B cell (primary cell): ENCODE measurements around the gene RABL3. TPM values are rescaled to one million over a fixed set of nuclear protein-coding genes. Genes with fewer than 3 reads are reported as not detected.

Experiments
- ATAC-seq: fragments of 200-7000 bp; cut with Tn5 transposase; one replicate; pipeline ENCODE4 v1.10.0; 2021; ENCODE audit warnings: low read depth, mild to moderate bottlenecking, moderate number of reproducible peaks, moderate library complexity
- CTCF ChIA-PET: fragments of 350-600 bp; sonication (Branson Sonifier 250); formaldehyde crosslinking; loops from one replicate; lab custom pipeline; 2021; ENCODE audit warnings: antibody characterized with exemption, inconsistent platforms; lab: Charles Lee
- POLR2A ChIA-PET: fragments of 350-600 bp; sonication (Branson Sonifier 250); formaldehyde crosslinking; loops from one replicate; lab custom pipeline; 2021; ENCODE audit warnings: antibody characterized with exemption; lab: Charles Lee
- DNase-seq: peaks from one replicate; pipeline ENCODE4 v3.0.0; 2013
- H2AFZ ChIP-seq: 2 replicates; pipeline ENCODE4 v1.6.1; 2012; ENCODE audit warnings: mild to moderate bottlenecking, low read depth, low read length; ENCODE audit not compliant: insufficient read depth, poor library complexity, severe bottlenecking
- H3K27ac ChIP-seq, 2 donors: 1 replicate in 1 of 2; 2 replicates in 1 of 2; pipeline ENCODE4 v1.5.1; 2012 to 2013; ENCODE audit warnings: low read length in 2 of 2, mild to moderate bottlenecking in 2 of 2, moderate library complexity in 1 of 2
- H3K27me3 ChIP-seq, 4 experiments: fragments of 200-600 bp in 1 of 4; sonication (generic) in 1 of 4; replicated peaks in 1 of 4; 1 replicate in 2 of 4; 2 replicates in 2 of 4; pipeline versions ENCODE4 v1.6.1 to v1.7.0; 2013 to 2016; ENCODE audit warnings: low read length in 3 of 4, mild to moderate bottlenecking in 2 of 4, mixed read lengths in 1 of 4, moderate library complexity in 1 of 4; ENCODE audit not compliant: insufficient read depth in 4 of 4, control insufficient read depth in 3 of 4; ENCODE audit errors: control extremely low read depth in 1 of 4
- H3K36me3 ChIP-seq, 2 experiments: replicated peaks in 1 of 2; 1 replicate in 1 of 2; 2 replicates in 1 of 2; pipeline versions ENCODE4 v1.6.1 to v1.7.1; 2013; ENCODE audit warnings: low read length in 1 of 2; ENCODE audit not compliant: insufficient read depth in 2 of 2, control insufficient read depth in 1 of 2; ENCODE audit errors: control extremely low read depth in 1 of 2, extremely low read depth in 1 of 2
- H3K4me1 ChIP-seq, 2 donors: fragments of 200-600 bp in 1 of 2; sonication (generic) in 1 of 2; 1 replicate in 1 of 2; 2 replicates in 1 of 2; pipeline versions ENCODE4 v1.5.1 to v1.6.1; 2013 to 2017; ENCODE audit warnings: low read length in 2 of 2; ENCODE audit not compliant: control insufficient read depth in 2 of 2, insufficient read depth in 2 of 2
- H3K4me2 ChIP-seq: replicated peaks from 2 replicates; pipeline ENCODE3; 2012; ENCODE audit warnings: mild to moderate bottlenecking, low read depth, low read length; ENCODE audit not compliant: poor library complexity, severe bottlenecking
- H3K4me3 ChIP-seq, 5 experiments: fragments of 200-600 bp in 1 of 5; sonication (generic) in 1 of 5; 1 replicate in 3 of 5; 2 replicates in 2 of 5; pipeline versions ENCODE4 v1.5.1 to v1.7.0; 2011 to 2016; ENCODE audit warnings: low read length in 4 of 5, mild to moderate bottlenecking in 4 of 5, low read depth in 2 of 5, control low read depth in 1 of 5, moderate library complexity in 1 of 5; ENCODE audit not compliant: insufficient read depth in 1 of 5; ENCODE audit errors: control extremely low read depth in 1 of 5, extremely low read depth in 1 of 5
- H3K79me2 ChIP-seq: fragments of 200-600 bp; sonication (generic); one replicate; pipeline ENCODE4 v1.6.0; 2016; ENCODE audit warnings: low read length; ENCODE audit not compliant: control insufficient read depth, insufficient read depth
- H3K9ac ChIP-seq: fragments of 200-600 bp; sonication (generic); 2 replicates; pipeline ENCODE4 v1.6.1; 2017; ENCODE audit warnings: mild to moderate bottlenecking, low read length, moderate library complexity
- H3K9me3 ChIP-seq, 3 donors: one replicate each; pipeline versions ENCODE4 v1.6.1 to v1.7.1; 2013; ENCODE audit warnings: low read length in 2 of 3; ENCODE audit not compliant: control insufficient read depth in 2 of 3, insufficient read depth in 1 of 3; ENCODE audit errors: control extremely low read depth in 1 of 3
- H4K20me1 ChIP-seq: 2 replicates; pipeline ENCODE4 v1.6.0; 2012; ENCODE audit warnings: mild to moderate bottlenecking, low read length; ENCODE audit not compliant: insufficient read depth, control insufficient read depth, poor library complexity, severe bottlenecking
- H3K27ac Mint-ChIP-seq: one replicate; pipeline ENCODE4 v1.8.0; 2021; ENCODE audit warnings: mixed read lengths
- H3K27me3 Mint-ChIP-seq: one replicate; pipeline ENCODE4 v1.8.0; 2021; ENCODE audit warnings: mixed read lengths
- H3K4me1 Mint-ChIP-seq: one replicate; pipeline ENCODE4 v1.8.0; 2021; ENCODE audit warnings: mixed read lengths
- H3K4me3 Mint-ChIP-seq: one replicate; pipeline ENCODE4 v1.8.0; 2021; ENCODE audit warnings: mixed read lengths
- H3K9me3 Mint-ChIP-seq: one replicate; pipeline ENCODE4 v1.8.0; 2022; ENCODE audit warnings: mixed read lengths; ENCODE audit not compliant: insufficient read depth
- EZH2 ChIP-seq: IDR thresholded peaks from 2 replicates; pipeline ENCODE4 v1.6.1; 2012; ENCODE audit warnings: borderline replicate concordance, low read depth, mild to moderate bottlenecking, moderate library complexity, low read length; ENCODE audit not compliant: insufficient read depth, poor library complexity, severe bottlenecking
- WGBS: methylation state at CpG from one replicate; pipeline ENCODE4 v1.1.5; 2013; ENCODE audit warnings: missing lambda C conversion rate; ENCODE audit not compliant: insufficient coverage; 5-methylcytosine and 5-hydroxymethylcytosine counted together
- intact Hi-C: fragments of 100-400 bp; cut with micrococcal nuclease; formaldehyde crosslinking; loops from one replicate; pipeline ENCODE4 v1.10.0; 2022
- polyA plus RNA-seq: library from polyadenylated mRNA; depleted of rRNA; stranded (reverse); fragments of >200 nt; gene quantifications from 2 replicates; pipeline ENCODE4 v1.2.3, GENCODE V29; 2012
- total RNA-seq, 2 donors: library from RNA; stranded (reverse); fragments of 120-200 nt in 1 of 2; gene quantifications; 1 replicate in 1 of 2; 2 replicates in 1 of 2; pipeline versions ENCODE4 v1.2.3 to v1.2.4, GENCODE V29; 2013 to 2022
- TF ChIP-seq, protein P1 (sequence below): fragments of 200-600 bp; IDR thresholded peaks from one replicate; pipeline ENCODE4 v1.8.0; 2022; ENCODE audit warnings: antibody characterized with exemption, mild to moderate bottlenecking

Gene RABL3
- total and polyA plus RNA-seq, 2 donors (not counting 1 experiment from before 2014, with no cell fraction given), result 2.5 to 18.8 TPM

DNA sequence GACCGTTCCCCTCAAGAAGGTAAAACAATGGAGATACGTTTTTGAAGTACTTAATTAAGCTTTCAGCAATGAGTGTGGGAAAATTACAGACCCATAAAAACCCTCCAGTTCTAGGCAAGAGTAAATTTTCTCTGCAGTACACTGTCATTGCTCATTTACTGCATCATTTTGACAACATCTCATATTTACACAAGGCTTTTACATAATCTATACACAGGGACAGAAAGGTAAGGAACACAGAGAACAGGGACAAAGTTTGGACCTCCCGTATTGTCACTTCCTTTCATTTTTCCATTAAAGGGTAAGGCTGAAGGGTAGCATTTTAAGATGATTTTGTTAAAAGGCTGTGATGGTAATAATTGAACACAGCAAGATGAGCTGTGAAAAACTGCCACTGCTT lies 52.9 kb downstream of the RABL3 start:
- intact Hi-C loops, result loop anchor here (2.0 kb wide), 1 partner anchor 53 kb away; the partner anchor contains the start of genes GTF2E1 and RABL3
- H3K79me2 ChIP-seq, result no peaks in the 10 kb centered on the region
- H3K27me3 ChIP-seq, result no peaks in the 10 kb centered on the region
- Mint-ChIP-seq H3K4me1 (peaks cover 20% of the 10 kb centered on the region), H3K4me3 (no peak overlapping the region), H3K9me3 (no peaks in the 10 kb centered on the region), H3K27me3 (no peaks in the 10 kb centered on the region), H3K27ac (peak overlapping the region; percentile 27)
- peak overlapping the region in 1 of 2 donors; percentile 3 for H3K27ac ChIP-seq
- no peak overlapping the region for H3K9ac ChIP-seq
- H3K9me3 ChIP-seq, result no peaks in the 10 kb centered on the region
- peaks cover 8 to 12% of the 10 kb centered on the region in 2 donors for H3K4me1 ChIP-seq
- TF ChIP-seq, protein P1, sequence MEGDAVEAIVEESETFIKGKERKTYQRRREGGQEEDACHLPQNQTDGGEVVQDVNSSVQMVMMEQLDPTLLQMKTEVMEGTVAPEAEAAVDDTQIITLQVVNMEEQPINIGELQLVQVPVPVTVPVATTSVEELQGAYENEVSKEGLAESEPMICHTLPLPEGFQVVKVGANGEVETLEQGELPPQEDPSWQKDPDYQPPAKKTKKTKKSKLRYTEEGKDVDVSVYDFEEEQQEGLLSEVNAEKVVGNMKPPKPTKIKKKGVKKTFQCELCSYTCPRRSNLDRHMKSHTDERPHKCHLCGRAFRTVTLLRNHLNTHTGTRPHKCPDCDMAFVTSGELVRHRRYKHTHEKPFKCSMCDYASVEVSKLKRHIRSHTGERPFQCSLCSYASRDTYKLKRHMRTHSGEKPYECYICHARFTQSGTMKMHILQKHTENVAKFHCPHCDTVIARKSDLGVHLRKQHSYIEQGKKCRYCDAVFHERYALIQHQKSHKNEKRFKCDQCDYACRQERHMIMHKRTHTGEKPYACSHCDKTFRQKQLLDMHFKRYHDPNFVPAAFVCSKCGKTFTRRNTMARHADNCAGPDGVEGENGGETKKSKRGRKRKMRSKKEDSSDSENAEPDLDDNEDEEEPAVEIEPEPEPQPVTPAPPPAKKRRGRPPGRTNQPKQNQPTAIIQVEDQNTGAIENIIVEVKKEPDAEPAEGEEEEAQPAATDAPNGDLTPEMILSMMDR, result no peak
- TF ChIP-seq EZH2, result no peak
- H3K36me3 ChIP-seq, result peaks cover 0 to 4% of the 10 kb centered on the region in 2 experiments
- ATAC-seq (no peak), DNase-seq (no peak)
- no peaks in the 10 kb centered on the region for H4K20me1 ChIP-seq
- no peak overlapping the region for H3K4me2 ChIP-seq
- WGBS, result no CpG with 5 or more reads among the region's 3 CpGs
- POLR2A ChIA-PET, result no interaction called here
- CTCF ChIA-PET, result interaction anchor here (1.0 kb wide), 1 partner anchor 106 kb away, joined by 3 read pairs; no protein-coding TSS in a partner anchor
- no peak overlapping the region for H2AFZ ChIP-seq
- H3K4me3 ChIP-seq, result no peak overlapping the region

DNA sequence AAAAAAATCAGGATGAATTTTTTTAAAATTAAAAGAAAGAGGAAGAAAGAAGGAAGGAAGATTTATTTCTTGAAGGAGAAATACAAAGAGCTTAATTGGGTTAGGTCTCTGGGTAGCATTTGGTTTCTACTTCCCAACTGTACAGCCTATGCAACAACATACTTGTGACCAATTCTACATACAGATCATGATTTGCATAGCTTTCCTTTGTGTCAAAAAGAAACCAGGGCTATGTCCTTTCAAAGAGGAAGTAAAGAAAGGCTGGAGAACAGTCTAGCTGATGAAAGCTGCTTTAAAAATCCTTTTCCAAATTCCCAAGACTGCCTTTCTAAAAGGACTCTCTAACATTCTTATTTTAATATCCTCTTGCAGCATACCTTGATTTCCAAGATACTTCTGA lies 54.2 kb downstream of the RABL3 start:
- Histone ChIP-seq H3K9ac (no peak overlapping the region), H3K27ac (peak overlapping the region in 1 of 2 donors; percentile 3), H3K4me3 (no peak overlapping the region), H3K36me3 (peaks cover 0 to 4% of the 10 kb centered on the region in 2 experiments), H3K9me3 (no peaks in the 10 kb centered on the region), H3K79me2 (no peaks in the 10 kb centered on the region), H3K4me2 (peak overlapping the region; percentile 59), H2AFZ (no peak overlapping the region), H3K4me1 (peaks cover 8 to 12% of the 10 kb centered on the region in 2 donors), H4K20me1 (no peaks in the 10 kb centered on the region), H3K27me3 (no peaks in the 10 kb centered on the region)
- Mint-ChIP-seq H3K27me3 (no peaks in the 10 kb centered on the region), H3K27ac (no peak overlapping the region), H3K4me1 (peaks cover 20% of the 10 kb centered on the region), H3K4me3 (no peak overlapping the region), H3K9me3 (no peaks in the 10 kb centered on the region)
- ChIA-PET CTCF (interaction anchor here (1.0 kb wide), 1 partner anchor 107 kb away, joined by 3 read pairs; no protein-coding TSS in a partner anchor), POLR2A (no interaction called here)
- peak; percentile 67 for ATAC-seq
- intact Hi-C loops, result loop anchor here (2.0 kb wide), 1 partner anchor 55 kb away; the partner anchor contains the start of genes GTF2E1 and RABL3
- peak; percentile 51 for DNase-seq
- TF ChIP-seq, protein P1, result no peak
